ENCODE data around the gene WNT9A.

WNT9A gene

GRCh38 chr1:227899820-227900449, 47.8 kb downstream of the WNT9A start:
- no peak for TF ChIP-seq EZH2 (optimal IDR thresholded peaks at IDR 0.05; ENCODE audit: low read depth, low read length)
- TF ChIP-seq EZH2phosphoT487 (IDR thresholded peaks at IDR 0.05; ENCODE audit: low read length): no peak
- H3F3A ChIP-seq (ENCODE audit: insufficient read depth, low read length): no peaks in the 10 kb centered on the region
- no peak for DNase-seq
- no peaks in the 10 kb centered on the region for H3K79me2 ChIP-seq (ENCODE audit: low read length)
- H4K20me1 ChIP-seq (ENCODE audit: insufficient read depth, low read length): no peaks in the 10 kb centered on the region
- H3K4me1 ChIP-seq (ENCODE audit: low read length): no peaks in the 10 kb centered on the region
- H3K27ac ChIP-seq (ENCODE audit: low read length): no peak overlapping the region
- 0 out of 2 replicates have a peak overlapping the region, but pooled peaks have one; percentile 27 for H2AFZ ChIP-seq (ENCODE audit: low read length)
- no peaks in the 10 kb centered on the region for H3K9me3 ChIP-seq (replicated peaks; ENCODE audit: insufficient read depth, low read length)
- H3K27me3 ChIP-seq (replicated peaks; ENCODE audit: insufficient read depth, low read length): peaks cover 8% of the 10 kb centered on the region; the same call in 1 of the 2 replicates
- H3K4me2 ChIP-seq (ENCODE audit: low read depth, low read length): no peak overlapping the region
- H3K36me3 ChIP-seq (replicated peaks; ENCODE audit: insufficient read depth, low read length): no peaks in the 10 kb centered on the region
- no peak overlapping the region for H3K4me3 ChIP-seq (ENCODE audit: low read length)
- no peak overlapping the region for H3K9ac ChIP-seq (ENCODE audit: low read length)
- no peaks in the 10 kb centered on the region for H3K9me2 ChIP-seq (replicated peaks; ENCODE audit: insufficient read depth, low read length)

- no peak overlapping the region for H3K4me2 ChIP-seq (ENCODE audit: low read depth, low read length)
- peaks cover 8% of the 10 kb centered on the region; the same call in 1 of the 2 replicates for H3K27me3 ChIP-seq (replicated peaks; ENCODE audit: insufficient read depth, low read length)
- no peak overlapping the region for H3K4me3 ChIP-seq (ENCODE audit: low read length)
- H3F3A ChIP-seq (ENCODE audit: insufficient read depth, low read length): no peaks in the 10 kb centered on the region
- no peaks in the 10 kb centered on the region for H4K20me1 ChIP-seq (ENCODE audit: insufficient read depth, low read length)
- TF ChIP-seq EZH2phosphoT487 (IDR thresholded peaks at IDR 0.05; ENCODE audit: low read length): no peak
- 0 out of 2 replicates have a peak overlapping the region, but pooled peaks have one; percentile 27 for H2AFZ ChIP-seq (ENCODE audit: low read length)
- no peaks in the 10 kb centered on the region for H3K79me2 ChIP-seq (ENCODE audit: low read length)
- no peaks in the 10 kb centered on the region for H3K36me3 ChIP-seq (replicated peaks; ENCODE audit: insufficient read depth, low read length)
- no peak overlapping the region for H3K27ac ChIP-seq (ENCODE audit: low read length)
- H3K9me3 ChIP-seq (replicated peaks; ENCODE audit: insufficient read depth, low read length): no peaks in the 10 kb centered on the region
- DNase-seq: peak; percentile 5
- H3K9me2 ChIP-seq (replicated peaks; ENCODE audit: insufficient read depth, low read length): no peaks in the 10 kb centered on the region
- no peaks in the 10 kb centered on the region for H3K4me1 ChIP-seq (ENCODE audit: low read length)
- no peak overlapping the region for H3K9ac ChIP-seq (ENCODE audit: low read length)
These were observed 48.5 kb downstream of the WNT9A start for GRCh38 chr1:227899141-227899819.

GRCh38 chr1:227898502-227899140, 49.1 kb downstream of the WNT9A start:
- Histone ChIP-seq H3K79me2 (ENCODE audit: low read length) (no peaks in the 10 kb centered on the region), H3K4me3 (ENCODE audit: low read length) (no peak overlapping the region), H3K27ac (ENCODE audit: low read length) (no peak overlapping the region), H3K27me3 (replicated peaks; ENCODE audit: insufficient read depth, low read length) (peaks cover 8% of the 10 kb centered on the region; the same call in 1 of the 2 replicates), H3K36me3 (replicated peaks; ENCODE audit: insufficient read depth, low read length) (no peaks in the 10 kb centered on the region), H3F3A (ENCODE audit: insufficient read depth, low read length) (no peaks in the 10 kb centered on the region), H3K9me2 (replicated peaks; ENCODE audit: insufficient read depth, low read length) (no peaks in the 10 kb centered on the region), H2AFZ (ENCODE audit: low read length) (no peak overlapping the region), H3K9me3 (replicated peaks; ENCODE audit: insufficient read depth, low read length) (no peaks in the 10 kb centered on the region), H3K4me1 (ENCODE audit: low read length) (no peaks in the 10 kb centered on the region), H3K4me2 (ENCODE audit: low read depth, low read length) (no peak overlapping the region), H4K20me1 (ENCODE audit: insufficient read depth, low read length) (no peaks in the 10 kb centered on the region), H3K9ac (ENCODE audit: low read length) (no peak overlapping the region)
- no peak for TF ChIP-seq EZH2 (optimal IDR thresholded peaks at IDR 0.05; ENCODE audit: low read depth, low read length)
- TF ChIP-seq CTCF (IDR thresholded peaks at IDR 0.05; ENCODE audit: low read length): no peak
- TF ChIP-seq EZH2phosphoT487 (IDR thresholded peaks at IDR 0.05; ENCODE audit: low read length): no peak
- no peak for DNase-seq

- no peak overlapping the region for H2AFZ ChIP-seq (ENCODE audit: low read length)
- H3K9ac ChIP-seq (ENCODE audit: low read length): no peak overlapping the region
- H3K27ac ChIP-seq (ENCODE audit: low read length): no peak overlapping the region
These were observed 49.9 kb downstream of the WNT9A start for GRCh38 chr1:227897704-227898438.

More at GRCh38 chr1:227897704-227898438, 49.9 kb downstream of the WNT9A start:
- Histone ChIP-seq H3K36me3 (replicated peaks; ENCODE audit: insufficient read depth, low read length) (no peaks in the 10 kb centered on the region), H3K9me3 (replicated peaks; ENCODE audit: insufficient read depth, low read length) (no peaks in the 10 kb centered on the region), H4K20me1 (ENCODE audit: insufficient read depth, low read length) (no peaks in the 10 kb centered on the region), H3K79me2 (ENCODE audit: low read length) (no peaks in the 10 kb centered on the region), H3K9me2 (replicated peaks; ENCODE audit: insufficient read depth, low read length) (no peaks in the 10 kb centered on the region), H3K4me1 (ENCODE audit: low read length) (no peaks in the 10 kb centered on the region), H3K27me3 (replicated peaks; ENCODE audit: insufficient read depth, low read length) (peaks cover 8% of the 10 kb centered on the region; the same call in 1 of the 2 replicates), H3K4me2 (ENCODE audit: low read depth, low read length) (no peak overlapping the region), H3F3A (ENCODE audit: insufficient read depth, low read length) (no peaks in the 10 kb centered on the region), H3K4me3 (ENCODE audit: low read length) (no peak overlapping the region)
- DNase-seq: no peak
- no peak for TF ChIP-seq EZH2phosphoT487 (IDR thresholded peaks at IDR 0.05; ENCODE audit: low read length)
- no peak for TF ChIP-seq CTCF (IDR thresholded peaks at IDR 0.05; ENCODE audit: low read length)
- no peak for TF ChIP-seq EZH2 (optimal IDR thresholded peaks at IDR 0.05; ENCODE audit: low read depth, low read length)
